H1 (cell line): Measurements from ENCODE around the gene TMEM40. TPM values are rescaled to one million over a fixed set of nuclear protein-coding genes. Genes with fewer than 3 reads are reported as not detected.

Experiments used
- CTCF ChIA-PET: fragments of 300-600 bp; sonication (Branson Sonifier 250); formaldehyde crosslinking; loops from one replicate; lab custom pipeline; 2021; ENCODE audit not compliant: partially characterized antibody; lab: Charles Lee
- POLR2A ChIA-PET: fragments of 300-600 bp; sonication (Branson Sonifier 250); formaldehyde crosslinking; loops from one replicate; lab custom pipeline; 2021; ENCODE audit warnings: inconsistent platforms; ENCODE audit not compliant: partially characterized antibody; lab: Charles Lee
- DNase-seq, 2 experiments: peaks; one replicate each; pipeline versions ENCODE4 v3.0.0 to v3.0.0-alpha.2; 2010 to 2022; ENCODE audit warnings: low spot score in 2 of 2, low read depth in 1 of 2, mixed read lengths in 1 of 2
- FAIRE-seq: peaks from 2 replicates; lab custom pipeline; 2011; peaks lifted over from hg19 to GRCh38; lab: Jason Lieb, UNC
- H2AFZ ChIP-seq: 2 replicates; pipeline ENCODE4 v1.8.1; 2012; ENCODE audit warnings: low read length, inconsistent platforms
- H2AK5ac ChIP-seq: 2 replicates; pipeline ENCODE4 v1.6.1; 2013; ENCODE audit warnings: low read depth, low read length
- H2BK120ac ChIP-seq: replicated peaks from 2 replicates; pipeline ENCODE3; 2013; ENCODE audit warnings: low read depth, low read length, inconsistent platforms
- H2BK12ac ChIP-seq: 2 replicates; pipeline ENCODE4 v1.6.1; 2013; ENCODE audit warnings: low read depth, low read length
- H2BK15ac ChIP-seq: 2 replicates; pipeline ENCODE4 v1.6.1; 2013; ENCODE audit warnings: low read length
- H2BK20ac ChIP-seq: 2 replicates; pipeline ENCODE4 v1.6.1; 2013; ENCODE audit warnings: low read length
- H2BK5ac ChIP-seq: 2 replicates; pipeline ENCODE4 v1.6.1; 2013; ENCODE audit warnings: low read depth, low read length
- H3K14ac ChIP-seq: 2 replicates; pipeline ENCODE4 v1.6.1; 2013; ENCODE audit warnings: inconsistent platforms; ENCODE audit not compliant: insufficient read length
- H3K18ac ChIP-seq: 2 replicates; pipeline ENCODE4 v1.6.1; 2013; ENCODE audit warnings: low read length; ENCODE audit errors: extremely low read depth
- H3K23ac ChIP-seq: 2 replicates; pipeline ENCODE4 v1.6.1; 2013; ENCODE audit warnings: inconsistent platforms; ENCODE audit not compliant: insufficient read length
- H3K23me2 ChIP-seq: 2 replicates; pipeline ENCODE4 v1.6.1; 2013; ENCODE audit warnings: low read depth, low read length
- H3K27ac ChIP-seq: 2 replicates; pipeline ENCODE4 v1.6.1; 2011; ENCODE audit warnings: low read depth, low read length, inconsistent platforms
- H3K27me3 ChIP-seq, 4 experiments: replicated peaks in 1 of 4; 1 replicate in 1 of 4; 2 replicates in 3 of 4; pipeline versions ENCODE4 v1.6.1 to v1.8.1; 2011 to 2013; ENCODE audit warnings: low read length in 3 of 4, mild to moderate bottlenecking in 3 of 4, inconsistent platforms in 2 of 4, mixed read lengths in 2 of 4, moderate library complexity in 1 of 4; ENCODE audit not compliant: control insufficient read depth in 3 of 4, insufficient read depth in 3 of 4; ENCODE audit errors: extremely low read depth in 1 of 4
- H3K36me3 ChIP-seq, 4 experiments: 2 replicates each; pipeline versions ENCODE4 v1.6.1 to v1.8.1; 2011 to 2013; ENCODE audit warnings: mild to moderate bottlenecking in 4 of 4, low read length in 3 of 4, moderate library complexity in 2 of 4, control low read depth in 1 of 4, inconsistent platforms in 1 of 4; ENCODE audit not compliant: insufficient read depth in 4 of 4, control insufficient read depth in 2 of 4
- H3K4ac ChIP-seq: replicated peaks from 2 replicates; pipeline ENCODE3; 2013; ENCODE audit warnings: low read length, low read depth, mixed read lengths, inconsistent platforms; ENCODE audit not compliant: insufficient read length
- H3K4me1 ChIP-seq, 4 experiments: replicated peaks in 1 of 4; 1 replicate in 1 of 4; 2 replicates in 3 of 4; pipeline versions ENCODE4 v1.6.1 to v1.8.1; 2011 to 2013; ENCODE audit warnings: low read length in 3 of 4, inconsistent platforms in 2 of 4, mixed read lengths in 1 of 4; ENCODE audit not compliant: insufficient read depth in 4 of 4, control insufficient read depth in 3 of 4
- H3K4me2 ChIP-seq, 2 experiments: 2 replicates each; pipeline versions ENCODE4 v1.6.1 to v1.8.1; 2011 to 2013; ENCODE audit warnings: low read depth in 2 of 2, low read length in 2 of 2, control low read depth in 1 of 2, inconsistent platforms in 1 of 2, mild to moderate bottlenecking in 1 of 2; ENCODE audit not compliant: insufficient read depth in 1 of 2
- H3K4me3 ChIP-seq, 4 experiments: fragments of 200-600, 300-600 bp in 1 of 4; sonication (generic), shearing (Covaris generic), sonication (Bioruptor Twin) in 1 of 4; 2 replicates each; pipeline versions ENCODE4 v1.5.1 to v1.8.1; 2011 to 2016; ENCODE audit warnings: low read length in 4 of 4, low read depth in 3 of 4, control low read depth in 2 of 4, inconsistent platforms in 2 of 4, mild to moderate bottlenecking in 2 of 4, mixed read lengths in 1 of 4, moderate library complexity in 1 of 4; ENCODE audit not compliant: insufficient read depth in 2 of 4; ENCODE audit errors: extremely low read depth in 1 of 4
- H3K56ac ChIP-seq: replicated peaks from 2 replicates; pipeline ENCODE3; 2013; ENCODE audit warnings: low read depth, mild to moderate bottlenecking, mixed read lengths, low read length, inconsistent platforms; ENCODE audit not compliant: insufficient read length
- H3K79me1 ChIP-seq: 2 replicates; pipeline ENCODE4 v1.6.1; 2013; ENCODE audit warnings: low read depth, low read length, control low read depth
- H3K79me2 ChIP-seq, 2 experiments: 2 replicates each; pipeline versions ENCODE4 v1.6.1 to v1.8.1; 2012 to 2013; ENCODE audit warnings: low read length in 2 of 2, mild to moderate bottlenecking in 2 of 2, inconsistent platforms in 1 of 2; ENCODE audit not compliant: insufficient read depth in 2 of 2, control insufficient read depth in 1 of 2
- H3K9ac ChIP-seq, 4 experiments: replicated peaks in 1 of 4; 1 replicate in 1 of 4; 2 replicates in 3 of 4; pipeline versions ENCODE4 v1.6.1 to v1.8.1; 2011 to 2013; ENCODE audit warnings: low read depth in 3 of 4, low read length in 3 of 4, control low read depth in 2 of 4, mild to moderate bottlenecking in 2 of 4, moderate library complexity in 2 of 4, inconsistent platforms in 1 of 4; ENCODE audit errors: extremely low read depth in 1 of 4
- H3K9me3 ChIP-seq, 2 experiments: 2 replicates each; pipeline versions ENCODE4 v1.6.1 to v1.8.1; 2012 to 2013; ENCODE audit warnings: mild to moderate bottlenecking in 2 of 2, moderate library complexity in 2 of 2, control low read depth in 1 of 2, inconsistent platforms in 1 of 2, low read depth in 1 of 2, low read length in 1 of 2, mixed read lengths in 1 of 2; ENCODE audit not compliant: insufficient read depth in 2 of 2
- H4K20me1 ChIP-seq, 2 experiments: replicated peaks in 1 of 2; 2 replicates each; pipeline versions ENCODE3 to v1.8.1; 2011 to 2013; ENCODE audit warnings: inconsistent platforms in 2 of 2, low read length in 2 of 2, mild to moderate bottlenecking in 1 of 2; ENCODE audit not compliant: insufficient read depth in 2 of 2, control insufficient read depth in 1 of 2
- H4K5ac ChIP-seq: 2 replicates; pipeline ENCODE4 v1.6.1; 2013; ENCODE audit warnings: low read length, low read depth, mixed read lengths, inconsistent platforms; ENCODE audit not compliant: insufficient read length
- H4K8ac ChIP-seq: 2 replicates; pipeline ENCODE4 v1.8.0; 2013; ENCODE audit warnings: mild to moderate bottlenecking, moderate library complexity, low read length, inconsistent platforms; ENCODE audit not compliant: insufficient read depth; ENCODE audit errors: extremely low read depth
- H4K91ac ChIP-seq: replicated peaks from 2 replicates; pipeline ENCODE3; 2013; ENCODE audit warnings: low read length, mixed read lengths, inconsistent platforms; ENCODE audit not compliant: insufficient read length
- BCL11A ChIP-seq, 2 experiments: IDR thresholded peaks; one replicate each; pipeline ENCODE4 v1.6.1; 2011; ENCODE audit warnings: low read depth in 2 of 2, low read length in 2 of 2, mild to moderate bottlenecking in 2 of 2
- CBX8 ChIP-seq: fragments of 300-800, 300-1000 bp; sonication (generic); IDR thresholded peaks from 2 replicates; pipeline ENCODE4 v1.7.1; 2016; ENCODE audit warnings: low read depth, low read length, borderline replicate concordance
- CTBP2 ChIP-seq: IDR thresholded peaks from 2 replicates; pipeline ENCODE4 v1.7.0; 2011; ENCODE audit warnings: borderline replicate concordance, mild to moderate bottlenecking, moderate library complexity, mixed read lengths, low read length; ENCODE audit not compliant: insufficient read depth, insufficient read length
- E2F6 ChIP-seq: IDR thresholded peaks from 2 replicates; pipeline ENCODE4 v1.6.1; 2012; ENCODE audit warnings: inconsistent platforms
- GABPA ChIP-seq: IDR thresholded peaks from 2 replicates; pipeline ENCODE4 v1.6.1; 2011; ENCODE audit warnings: mild to moderate bottlenecking, low read length, moderate library complexity, borderline replicate concordance; ENCODE audit not compliant: insufficient read depth
- JUND ChIP-seq: IDR thresholded peaks from 2 replicates; pipeline ENCODE4 v1.6.1; 2011; ENCODE audit warnings: mild to moderate bottlenecking, improper control_type of control experiment, low read length
- NANOG ChIP-seq: IDR thresholded peaks from 2 replicates; pipeline ENCODE4 v1.6.1; 2011; ENCODE audit warnings: low read length, low read depth, mild to moderate bottlenecking, inconsistent platforms; ENCODE audit not compliant: insufficient read depth, poor library complexity, severe bottlenecking
- RAD21 ChIP-seq, 2 experiments: IDR thresholded peaks in 1 of 2; conservative IDR thresholded peaks in 1 of 2; 2 replicates each; pipeline ENCODE4 v1.6.1; 2011; ENCODE audit warnings: low read depth in 2 of 2, low read length in 2 of 2, improper control_type of control experiment in 1 of 2, inconsistent platforms in 1 of 2, mild to moderate bottlenecking in 1 of 2, moderate library complexity in 1 of 2
- SIN3A ChIP-seq, 2 experiments: IDR thresholded peaks in 1 of 2; conservative IDR thresholded peaks in 1 of 2; 2 replicates each; pipeline ENCODE4 v1.6.1; 2011 to 2012; ENCODE audit warnings: low read length in 2 of 2, improper control_type of control experiment in 1 of 2, low read depth in 1 of 2, mild to moderate bottlenecking in 1 of 2
- ZNF274 ChIP-seq: IDR thresholded peaks from 2 replicates; pipeline ENCODE4 v1.7.0; 2012; ENCODE audit warnings: low read length, borderline replicate concordance; ENCODE audit errors: extremely low read depth
- WGBS, 2 experiments: shearing (Covaris generic) in 1 of 2; methylation state at CpG; one replicate each; pipeline versions ENCODE4 v1.1.6 to v1.1.7; 2013 to 2015; ENCODE audit warnings: low lambda C conversion rate in 2 of 2, mixed read lengths in 2 of 2, inconsistent platforms in 1 of 2, low coverage in 1 of 2, missing lambda C conversion rate in 1 of 2; ENCODE audit not compliant: insufficient replicate concordance in 2 of 2, insufficient coverage in 1 of 2, insufficient read length in 1 of 2; ENCODE audit errors: extremely low coverage in 1 of 2, missing lambda C conversion rate in 1 of 2; 5-methylcytosine and 5-hydroxymethylcytosine counted together
- polyA plus RNA-seq, 7 experiments: library from polyadenylated mRNA; depleted of rRNA in 3 of 7; stranded (reverse) in 5 of 7; unstranded in 2 of 7; fragments of >200 nt in 5 of 7; fragments of 200-250 nt in 2 of 7; gene quantifications; 1 replicate in 5 of 7; 2 replicates in 1 of 7; 4 replicates in 1 of 7; pipeline versions ENCODE4 v1.2.1 to v1.2.3, GENCODE V29; 2011 to 2013; ENCODE audit warnings: missing spikeins in 2 of 7, mixed read lengths in 2 of 7
- total RNA-seq: library from RNA; stranded (reverse); fragmentation: NEBNext Ultra II Directional; extraction: Animal tissue kit (Norgen Biotek cat#: 25700); gene quantifications from 2 replicates; pipeline ENCODE4 v1.2.1, GENCODE V29; 2021

TMEM40 gene
- total and polyA plus RNA-seq, 2 of the 8 experiments (the other 6 are each of a cell fraction or from before 2014, with no cell fraction given): 0.18 TPM; not detected in 1

GRCh38 chr3:12686096-12686495 is 73.0 kb downstream of the TMEM40 start:
- H2BK15ac ChIP-seq: no peak overlapping the region
- DNase-seq: no peak
- no peak for FAIRE-seq
- no peak overlapping the region for H2AK5ac ChIP-seq
- no peak overlapping the region for H2BK20ac ChIP-seq
- no peak overlapping the region for H3K23ac ChIP-seq
- H3K27me3 ChIP-seq: no peaks in the 10 kb centered on the region
- H3K79me1 ChIP-seq: no peaks in the 10 kb centered on the region
- ChIA-PET CTCF (interaction anchor here (3.2 kb wide), 1 partner anchor 20 kb away, joined by 14 read pairs; no protein-coding TSS in a partner anchor), POLR2A (interaction anchor here (2.4 kb wide), 1 partner anchor 22 kb away, joined by 6 read pairs; the partner anchor contains the start of gene RAF1)
- H3K4me3 ChIP-seq: no peak overlapping the region
- no peaks in the 10 kb centered on the region for H3K4me1 ChIP-seq
- no peak overlapping the region for H3K14ac ChIP-seq
- no peak overlapping the region for H4K5ac ChIP-seq
- no peak overlapping the region for H2BK120ac ChIP-seq
- no peaks in the 10 kb centered on the region; a peak in 1 of 4 replicates for H3K9me3 ChIP-seq
- H3K4ac ChIP-seq: no peak overlapping the region
- H4K91ac ChIP-seq: no peak overlapping the region
- H3K4me2 ChIP-seq: no peak overlapping the region
- no peak overlapping the region for H2BK12ac ChIP-seq
- H3K9ac ChIP-seq: no peak overlapping the region
- no peaks in the 10 kb centered on the region for H3K36me3 ChIP-seq
- H3K23me2 ChIP-seq: no peaks in the 10 kb centered on the region
- no peak overlapping the region for H3K56ac ChIP-seq
- no peak overlapping the region for H4K8ac ChIP-seq
- no peak overlapping the region for H2BK5ac ChIP-seq
- no peak overlapping the region for H3K18ac ChIP-seq
- 96% methylated on average over 3 of the region's 3 CpGs; no CpG with 5 or more reads in 1 of the 2 experiments for WGBS, 2 experiments
- no peaks in the 10 kb centered on the region for H3K79me2 ChIP-seq
- H2AFZ ChIP-seq: no peak overlapping the region
- no peaks in the 10 kb centered on the region for H4K20me1 ChIP-seq
- H3K27ac ChIP-seq: no peak overlapping the region
- no peak for TF ChIP-seq SIN3A (conservative IDR thresholded peaks at IDR 0.05 in 1 of 2, IDR thresholded peaks at IDR 0.05 in 1 of 2; ENCODE audit: low read depth in 1 of 2, low read length in 2 of 2)
- TF ChIP-seq JUND: no peak
- TF ChIP-seq NANOG: no peak
- no peak for TF ChIP-seq BCL11A (IDR thresholded peaks at IDR 0.05; ENCODE audit: low read depth in 2 of 2, low read length in 2 of 2)
- TF ChIP-seq ZNF274: no peak
- no peak for TF ChIP-seq CTBP2
- no peak for TF ChIP-seq CBX8
- no peak for TF ChIP-seq E2F6
- TF ChIP-seq GABPA: no peak
- TF ChIP-seq RAD21 (IDR thresholded peaks at IDR 0.05 in 1 of 2, conservative IDR thresholded peaks at IDR 0.05 in 1 of 2; ENCODE audit: low read depth in 2 of 2, low read length in 2 of 2): no peak
